ENCODE results near the gene ANXA4. TPM values are rescaled to one million over a fixed set of nuclear protein-coding genes. Genes with fewer than 3 reads are reported as not detected.

ANXA4 gene
- total RNA-seq, result 27.5 TPM
- long read RNA-seq, transcript ANXA4-201 (13 exons, 2,799 nt), result major isoform, 12 of 18 reads
- long read RNA-seq, partial matches to known transcripts, result 0 of 18 reads
- long read RNA-seq, other reads (novel, unspliced or antisense), result 6 of 18 reads

DNA sequence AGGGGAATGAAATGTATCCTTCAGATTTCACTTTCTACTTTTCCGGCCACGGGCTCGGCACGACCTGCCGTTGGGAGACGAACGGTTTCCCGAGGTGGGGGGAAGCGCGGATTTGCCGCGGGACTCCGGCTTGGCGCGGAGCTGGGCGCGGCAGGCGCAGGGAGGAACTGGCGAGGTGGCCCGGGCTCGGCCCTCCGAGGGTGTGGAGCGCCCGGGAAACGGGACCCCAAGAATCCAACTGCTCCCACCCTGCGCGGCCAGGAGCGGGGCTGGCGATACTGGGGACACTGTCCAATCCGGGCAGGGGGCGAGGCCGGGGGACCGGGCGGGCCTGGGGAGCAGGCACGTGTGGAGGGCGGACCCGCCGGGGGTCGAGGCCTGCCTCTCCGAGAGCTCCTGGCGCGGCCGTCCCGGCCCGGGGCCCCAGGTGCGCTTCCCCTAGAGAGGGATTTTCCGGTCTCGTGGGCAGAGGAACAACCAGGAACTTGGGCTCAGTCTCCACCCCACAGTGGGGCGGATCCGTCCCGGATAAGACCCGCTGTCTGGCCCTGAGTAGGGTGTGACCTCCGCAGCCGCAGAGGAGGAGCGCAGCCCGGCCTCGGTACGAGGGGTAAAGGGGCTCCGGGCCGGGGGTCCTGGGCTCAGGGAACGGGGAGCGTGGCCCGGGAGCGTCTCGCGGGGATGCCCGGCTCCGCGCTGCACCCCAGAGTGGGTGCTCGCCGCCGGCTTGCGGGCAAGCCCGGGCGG, at the start of gene ANXA4:
Gene ANXA4 (plus strand): TSS at position 560 of the 747 bp plus-strand sequence. CDS start 39,432 bp downstream, outside the sequence.
- ATAC-seq, result peak; percentile 95
- peak; percentile 89 for DNase-seq (ENCODE audit: missing footprints)
- intact Hi-C loops (cut with DNase I), result loop anchor here (5.0 kb wide), 1 partner anchor 76 kb away; no protein-coding TSS in a partner anchor

DNA sequence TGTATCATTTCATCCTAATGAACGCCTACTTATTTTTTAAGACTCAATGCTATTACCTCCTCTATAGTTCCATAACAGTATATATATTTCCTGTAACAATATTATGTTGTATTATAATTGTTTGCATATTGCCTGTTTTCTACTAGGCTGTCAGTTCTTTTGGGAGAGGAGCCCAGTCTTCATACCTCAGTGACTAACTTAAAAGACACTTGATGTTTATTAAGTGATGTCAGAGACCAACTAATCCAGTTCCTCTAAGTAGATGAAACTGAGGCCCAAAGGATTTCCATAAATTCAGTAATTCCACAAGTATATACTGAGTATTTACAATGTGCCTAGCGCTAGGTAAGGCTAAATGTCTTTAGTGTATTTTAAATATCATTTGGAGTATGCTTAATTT, 49.5 kb upstream of the ANXA4 start:
- intact Hi-C loops (cut with DNase I), result no loop called here
- DNase-seq (ENCODE audit: missing footprints), result no peak
- ATAC-seq, result no peak

DNA sequence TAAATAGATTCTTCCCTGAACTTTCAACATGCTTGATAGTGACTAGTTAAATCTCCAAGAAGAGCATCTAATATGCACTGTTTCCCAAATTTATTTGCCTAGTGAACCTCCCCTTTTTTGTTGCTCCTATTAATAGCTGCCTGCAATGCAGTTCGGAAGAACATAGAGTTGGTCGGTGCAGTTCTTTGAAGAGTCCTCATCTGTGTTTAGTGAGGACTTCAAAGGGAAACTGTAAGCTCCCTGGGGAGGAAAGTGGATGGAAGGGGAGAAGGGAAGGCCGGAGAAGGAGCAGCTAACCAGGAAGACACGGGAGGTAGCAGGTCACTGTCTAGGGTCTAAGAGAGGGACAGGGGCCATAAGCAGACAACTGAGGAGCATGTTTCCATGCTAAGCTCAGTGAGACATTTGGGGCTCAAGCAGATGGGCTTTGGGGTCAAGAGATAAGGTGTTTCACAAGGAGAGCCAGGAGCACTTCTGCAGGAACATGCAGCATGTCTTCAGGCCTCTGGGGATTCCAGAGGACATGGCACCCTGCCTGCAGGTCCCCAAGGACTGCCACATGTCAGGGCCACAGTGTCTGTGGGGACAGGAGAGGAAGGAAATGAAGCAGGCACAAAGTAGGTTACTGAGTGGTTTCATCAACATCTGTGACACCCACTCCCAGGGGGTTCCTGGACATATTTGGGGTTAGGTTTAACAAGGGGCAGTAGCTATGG, 48.7 kb upstream of the ANXA4 start:
- DNase-seq (ENCODE audit: missing footprints) (no peak), ATAC-seq (no peak)
- intact Hi-C loops (cut with DNase I), result no loop called here

DNA sequence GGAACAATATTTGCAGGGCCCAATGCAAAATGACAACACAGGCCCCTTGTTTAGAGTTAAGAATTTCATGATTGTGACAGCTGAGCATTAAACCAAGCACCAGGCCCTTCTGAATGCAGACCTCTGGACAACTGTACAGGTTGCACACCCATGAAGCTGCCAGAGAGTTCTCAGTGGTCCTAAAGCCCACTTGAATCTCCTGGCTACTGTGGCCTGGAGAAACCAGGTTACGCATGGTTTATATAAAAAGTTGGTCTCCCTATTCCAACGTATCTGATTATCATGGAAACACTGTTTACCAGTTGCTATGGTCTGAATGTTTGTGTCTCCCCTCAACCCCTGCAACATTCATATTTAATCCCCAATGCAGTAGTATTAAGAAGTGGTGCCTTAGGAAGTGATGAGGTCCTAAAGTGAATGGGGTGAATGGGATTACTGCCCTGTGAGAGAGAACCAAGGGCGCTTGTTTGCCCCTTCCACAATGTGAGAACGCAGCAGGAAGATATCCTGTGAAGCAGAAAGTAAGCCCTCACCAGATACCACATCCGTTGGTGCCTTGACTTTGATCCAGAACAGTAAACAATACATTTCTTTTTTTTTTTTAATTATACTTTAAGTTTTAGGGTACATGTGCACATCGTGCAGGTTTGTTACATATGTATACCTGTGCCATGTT, 48.0 kb upstream of the ANXA4 start:
- intact Hi-C loops (cut with DNase I), result no loop called here

DNA sequence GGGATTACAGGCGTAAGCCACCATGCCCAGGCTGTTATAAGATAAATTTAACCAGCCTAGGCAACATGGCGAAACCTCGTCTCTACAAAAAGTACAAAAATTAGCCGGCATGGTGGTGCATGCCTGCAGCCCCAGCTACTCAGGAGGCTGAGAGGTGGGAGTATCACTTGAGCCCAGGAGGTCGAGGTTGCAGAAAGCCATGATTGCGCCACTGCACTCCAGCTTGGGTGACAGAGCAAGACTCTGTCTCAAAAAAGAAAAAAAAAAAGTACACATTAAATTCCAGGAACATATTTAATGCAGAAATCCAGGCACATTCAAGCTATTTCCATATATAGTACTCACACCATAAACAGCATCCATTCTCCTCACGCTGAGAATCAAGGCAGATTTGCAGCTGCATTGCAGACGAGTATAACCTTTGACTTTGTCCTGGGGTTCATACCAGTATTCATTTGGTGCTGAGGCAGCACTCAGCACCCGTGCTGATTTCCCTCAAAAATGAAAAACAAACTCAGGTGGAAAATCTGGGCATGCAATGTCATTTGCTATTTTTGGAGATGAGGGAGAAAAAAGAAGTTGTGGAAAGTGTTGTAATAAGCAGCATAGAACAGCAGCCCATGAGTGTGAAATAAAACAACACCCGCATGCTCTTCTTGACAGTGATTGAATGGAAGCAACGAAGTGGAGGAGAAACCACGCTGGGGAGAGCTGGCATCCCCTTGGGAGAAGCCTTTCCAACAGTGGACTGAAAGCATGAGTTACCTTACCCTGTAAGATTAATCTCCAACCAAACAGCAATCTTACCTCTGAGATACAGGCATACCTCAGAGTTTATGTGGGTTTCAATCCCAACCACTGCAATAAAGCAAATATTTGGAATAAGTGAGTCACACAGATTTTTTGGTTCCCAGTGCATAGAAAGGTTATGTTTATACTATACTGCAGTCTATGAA, 46.8 kb upstream of the ANXA4 start:
- ATAC-seq (no peak), DNase-seq (ENCODE audit: missing footprints) (no peak)
- intact Hi-C loops (cut with DNase I), result no loop called here

More for the DNA sequence above, 48.0 kb upstream of the ANXA4 start:
- DNase-seq (ENCODE audit: missing footprints), result no peak
- no peak for ATAC-seq

DNA sequence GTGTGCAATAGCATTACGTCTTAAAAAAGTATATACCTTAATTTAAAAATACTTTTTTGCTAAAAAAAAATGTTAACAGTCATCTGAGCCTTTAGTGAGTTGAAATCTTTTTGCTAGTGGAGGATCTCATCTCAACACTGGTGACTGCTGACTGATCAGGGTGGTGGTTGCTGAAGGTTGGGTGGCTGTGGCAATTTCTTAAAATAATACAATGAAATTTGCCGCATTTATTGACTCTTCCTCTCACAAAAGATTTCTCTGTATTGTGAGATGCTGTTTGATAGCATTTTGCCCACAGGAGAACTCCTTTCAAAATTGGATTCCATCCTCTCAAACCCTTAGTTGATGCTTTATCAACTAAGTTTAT, 46.1 kb upstream of the ANXA4 start:
- DNase-seq (ENCODE audit: missing footprints) (no peak), ATAC-seq (no peak)
- intact Hi-C loops (cut with DNase I), result no loop called here

DNA sequence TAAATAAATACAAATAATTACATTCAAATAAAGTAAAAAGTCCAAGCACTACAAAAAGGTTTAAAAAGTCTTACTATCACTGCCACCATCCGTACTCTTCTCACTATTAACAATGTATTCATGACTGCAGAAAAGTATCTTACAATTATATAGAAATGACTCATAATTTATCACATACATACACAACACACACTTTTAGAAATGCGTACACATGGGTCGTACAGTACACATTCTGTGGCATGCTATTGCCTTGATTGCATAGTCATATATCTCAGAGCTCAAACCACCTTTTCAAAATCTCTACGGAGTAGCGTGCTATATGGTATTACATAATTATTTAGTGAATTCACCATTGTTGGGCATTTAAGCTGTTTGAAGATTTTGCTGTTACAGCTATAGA, 41.6 kb upstream of the ANXA4 start:
- ATAC-seq (no peak), DNase-seq (ENCODE audit: missing footprints) (no peak)
- intact Hi-C loops (cut with DNase I), result no loop called here

DNA sequence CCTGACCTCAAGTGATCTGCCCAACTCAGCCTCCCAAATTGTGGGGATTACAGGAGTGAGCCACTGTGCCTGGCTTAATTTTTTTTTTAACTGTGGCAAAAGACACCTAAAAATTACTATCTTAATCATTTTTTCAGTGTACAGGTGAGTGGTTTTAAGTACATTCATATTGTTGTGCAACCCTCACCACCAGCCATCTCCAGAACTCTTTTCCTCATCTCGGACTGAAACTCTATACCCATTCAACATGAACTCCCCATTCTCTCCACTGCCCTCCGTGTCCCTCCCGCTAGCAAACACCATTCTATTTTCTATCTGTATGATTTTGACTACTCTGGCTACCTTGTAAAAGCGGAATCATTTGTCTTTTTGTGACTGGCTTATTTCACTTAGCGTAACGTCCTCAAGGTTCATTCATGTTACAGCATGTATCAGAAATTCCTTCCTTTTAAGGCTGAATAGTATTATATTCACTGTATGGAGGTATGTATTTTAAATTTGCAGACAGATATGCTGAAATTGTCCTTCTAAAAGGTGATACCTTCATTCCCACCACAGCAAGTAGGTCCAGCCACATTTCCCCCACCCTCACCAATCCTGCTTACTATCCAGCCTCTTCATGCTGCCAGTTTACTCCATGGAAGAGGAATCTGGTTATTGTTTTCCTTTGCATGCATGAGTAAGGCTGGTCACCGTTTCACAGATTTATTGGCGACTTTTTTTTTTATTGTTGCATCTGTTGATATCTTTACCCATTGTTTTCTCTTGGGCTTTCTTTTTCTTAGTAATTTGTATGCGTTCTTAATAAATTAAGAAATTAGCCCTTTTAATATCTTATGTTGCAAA, 40.6 kb upstream of the ANXA4 start:
- DNase-seq (ENCODE audit: missing footprints) (no peak), ATAC-seq (no peak)
- intact Hi-C loops (cut with DNase I), result no loop called here

DNA sequence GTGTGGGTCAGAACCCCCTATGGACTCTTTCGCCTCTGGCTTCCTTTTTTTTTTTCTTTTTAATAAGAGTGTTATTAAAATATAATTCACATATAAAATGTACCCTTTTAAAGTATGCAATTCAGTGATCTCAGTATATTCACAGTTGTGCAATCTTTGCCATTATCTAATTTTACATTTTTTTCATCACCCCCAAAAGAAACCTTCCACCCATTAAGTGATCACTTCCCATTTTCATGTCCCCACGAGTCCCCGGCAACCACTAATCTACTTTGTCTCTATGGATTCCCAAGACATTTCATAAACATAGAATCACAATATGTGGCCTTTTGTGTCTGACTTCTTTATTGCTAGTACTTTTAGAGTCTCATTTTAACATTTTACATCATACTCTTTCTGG, 38.7 kb upstream of the ANXA4 start:
- intact Hi-C loops (cut with DNase I), result no loop called here
- ATAC-seq (no peak), DNase-seq (ENCODE audit: missing footprints) (no peak)

DNA sequence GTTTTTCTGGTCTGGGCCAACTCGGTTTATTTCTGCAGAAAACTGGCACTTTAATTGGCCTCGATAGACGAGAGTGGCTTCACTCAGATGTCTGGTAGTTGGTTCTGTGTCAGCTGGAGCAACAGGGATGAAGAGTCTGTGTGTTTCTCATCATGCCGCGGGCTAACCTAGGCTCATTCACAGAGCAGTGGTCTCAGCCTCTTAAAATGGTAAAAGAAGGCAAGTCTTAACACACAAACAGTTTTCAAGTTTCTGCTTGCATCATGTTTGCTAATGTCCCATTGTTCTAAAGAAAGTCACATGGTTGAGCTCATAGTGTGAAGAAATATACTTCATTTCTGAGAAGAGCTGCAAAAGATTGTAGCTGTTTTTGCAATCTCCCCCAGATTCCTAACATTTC, 37.5 kb upstream of the ANXA4 start:
- intact Hi-C loops (cut with DNase I), result no loop called here
- DNase-seq (ENCODE audit: missing footprints) (no peak), ATAC-seq (no peak)

DNA sequence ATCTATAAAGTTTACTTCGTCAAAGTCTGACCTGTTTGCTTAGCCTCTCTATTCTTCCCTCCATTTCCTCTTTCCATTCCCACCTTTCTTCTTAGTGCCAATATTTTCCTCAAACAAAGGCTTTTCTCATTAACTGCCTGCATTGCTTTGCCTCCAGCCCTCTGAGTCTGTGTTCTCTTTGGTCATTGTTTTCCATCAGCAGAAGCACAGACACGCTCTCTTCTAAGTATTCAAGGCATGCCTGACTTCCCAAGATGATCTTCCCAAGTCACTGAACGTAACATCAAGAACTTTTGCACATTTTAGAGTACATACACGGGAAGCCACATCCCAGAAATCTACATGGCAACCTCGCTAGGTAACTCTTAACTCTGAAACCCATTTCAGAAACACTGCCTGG, 32.6 kb upstream of the ANXA4 start:
- intact Hi-C loops (cut with DNase I), result no loop called here
- ATAC-seq (no peak), DNase-seq (ENCODE audit: missing footprints) (no peak)

DNA sequence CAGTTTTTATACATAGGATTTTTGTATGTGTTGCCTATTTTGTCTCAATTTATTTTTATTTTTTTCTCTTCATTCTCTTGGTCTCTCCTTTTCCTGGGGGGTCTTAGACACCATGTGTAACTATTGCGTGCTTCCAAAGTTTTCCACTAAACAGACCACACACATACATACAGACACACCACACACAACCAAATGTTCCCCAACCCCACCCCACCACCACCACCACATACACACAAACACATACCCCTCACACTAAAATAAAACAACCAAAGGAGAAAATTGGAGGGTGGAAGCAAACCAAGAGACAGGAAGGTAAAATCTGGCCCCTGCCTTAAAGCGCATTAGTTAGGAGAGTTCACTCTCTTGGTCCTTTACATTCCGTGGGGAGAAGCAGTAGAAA, 30.0 kb upstream of the ANXA4 start:
- DNase-seq (ENCODE audit: missing footprints) (no peak), ATAC-seq (no peak)
- intact Hi-C loops (cut with DNase I), result loop anchor here (5.0 kb wide), 1 partner anchor 70 kb away; the partner anchor contains the start of gene AAK1

DNA sequence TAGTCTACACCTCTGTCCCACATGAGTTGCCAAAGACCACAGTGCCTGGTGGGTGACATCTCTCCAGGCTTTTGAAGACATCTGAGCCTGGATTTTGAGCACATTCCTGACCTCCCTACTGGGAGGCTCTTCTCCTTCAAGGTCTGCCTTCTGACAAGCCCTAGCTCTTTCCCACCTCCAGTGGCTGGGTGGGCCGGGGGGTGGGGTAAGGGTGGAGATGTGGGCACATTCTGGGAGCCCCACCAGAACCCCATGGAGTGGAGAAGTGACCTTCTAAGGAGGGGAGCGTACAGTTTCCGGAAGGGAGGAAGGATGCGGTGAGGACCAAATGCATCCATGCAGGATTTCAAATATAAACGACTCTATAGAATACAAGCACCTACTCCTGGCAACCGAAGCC, 27.9 kb upstream of the ANXA4 start:
- intact Hi-C loops (cut with DNase I), result loop anchor here (5.0 kb wide), 1 partner anchor 72 kb away; the partner anchor contains the start of gene AAK1
- DNase-seq (ENCODE audit: missing footprints) (no peak), ATAC-seq (peak; percentile 17)

DNA sequence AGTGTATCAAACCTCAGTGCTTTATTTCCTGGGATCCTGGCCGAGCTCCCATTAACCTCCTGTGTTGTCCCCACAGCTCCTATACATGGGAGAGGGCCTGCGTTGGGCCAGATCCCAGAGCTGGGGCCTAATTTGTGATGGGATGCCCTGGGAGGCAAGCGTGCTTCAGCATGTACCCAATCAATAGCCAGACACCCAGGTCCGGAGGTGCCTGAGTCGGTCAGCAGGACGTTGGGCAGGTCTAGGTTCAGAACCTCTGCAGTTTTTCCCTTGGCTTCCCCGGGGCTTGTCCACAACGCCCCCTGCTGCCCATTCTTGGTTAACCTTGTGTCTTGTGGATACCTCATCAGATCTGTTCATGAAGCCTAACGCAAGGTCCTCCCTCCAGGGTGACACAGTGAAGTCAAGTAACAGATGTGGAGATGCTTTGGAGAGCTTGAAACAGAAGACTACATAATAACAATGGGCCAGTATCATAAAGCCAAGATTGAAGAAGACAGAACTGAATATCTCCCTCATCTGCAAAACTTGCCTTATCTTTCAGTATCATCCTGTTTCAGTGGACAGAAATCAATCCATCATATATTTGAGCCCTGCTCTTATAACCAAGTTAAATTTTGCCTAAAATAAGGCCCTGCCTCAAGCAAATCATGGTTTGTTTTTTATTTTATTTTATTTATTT, 27.3 kb upstream of the ANXA4 start:
- intact Hi-C loops (cut with DNase I), result loop anchor here (5.0 kb wide), 1 partner anchor 72 kb away; the partner anchor contains the start of gene AAK1
- DNase-seq (ENCODE audit: missing footprints), result peak; percentile 86
- ATAC-seq, result peak; percentile 89

DNA sequence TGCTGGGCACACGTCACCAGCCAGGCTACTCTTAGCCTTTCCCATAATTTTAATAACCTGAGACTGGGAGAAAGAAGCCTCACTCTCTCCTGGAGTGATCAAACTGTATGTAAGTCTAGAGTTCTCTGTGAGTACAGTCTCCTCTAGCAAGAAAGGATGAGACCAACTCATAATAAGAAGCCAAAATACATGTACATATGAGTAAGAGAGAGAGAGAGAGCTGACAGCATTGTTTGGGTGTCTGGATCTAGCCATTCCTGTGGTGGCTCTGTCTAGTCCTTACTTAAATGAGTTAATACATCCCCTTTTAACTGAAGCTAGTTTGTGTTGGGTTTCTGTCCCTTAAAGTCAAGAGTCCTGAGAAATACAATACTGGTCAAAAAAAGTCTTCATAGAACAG, 26.0 kb upstream of the ANXA4 start:
- DNase-seq (ENCODE audit: missing footprints) (no peak), ATAC-seq (no peak)
- intact Hi-C loops (cut with DNase I), result no loop called here

DNA sequence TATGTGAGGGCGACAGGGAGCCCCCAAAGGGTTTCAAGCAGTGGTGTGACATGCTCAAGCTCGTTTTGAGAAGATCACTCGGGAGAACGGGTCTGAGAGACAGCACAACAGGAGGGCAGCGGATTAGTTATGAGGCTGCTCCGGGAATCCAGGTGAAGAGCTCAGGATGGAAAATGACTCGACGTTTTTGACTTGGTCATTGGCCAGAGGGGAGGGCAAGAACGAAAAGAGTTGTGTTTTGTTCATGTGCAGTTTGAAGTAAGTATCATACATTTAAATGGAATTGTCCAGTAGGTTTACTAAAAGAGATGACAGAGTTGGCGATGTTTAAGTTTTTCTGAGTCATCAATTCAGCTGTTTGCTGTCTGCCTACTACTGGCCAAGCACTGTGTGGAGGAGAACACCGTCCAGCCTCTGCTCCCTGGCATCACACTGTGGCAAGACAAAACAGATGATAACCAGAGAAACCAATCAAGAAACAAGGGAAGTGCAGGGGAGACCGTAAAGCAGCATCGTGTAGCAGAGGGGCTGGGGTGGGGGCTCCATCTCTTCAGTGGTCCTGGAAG, 25.3 kb upstream of the ANXA4 start:
- no peak for DNase-seq (ENCODE audit: missing footprints)
- ATAC-seq, result no peak
- intact Hi-C loops (cut with DNase I), result no loop called here

DNA sequence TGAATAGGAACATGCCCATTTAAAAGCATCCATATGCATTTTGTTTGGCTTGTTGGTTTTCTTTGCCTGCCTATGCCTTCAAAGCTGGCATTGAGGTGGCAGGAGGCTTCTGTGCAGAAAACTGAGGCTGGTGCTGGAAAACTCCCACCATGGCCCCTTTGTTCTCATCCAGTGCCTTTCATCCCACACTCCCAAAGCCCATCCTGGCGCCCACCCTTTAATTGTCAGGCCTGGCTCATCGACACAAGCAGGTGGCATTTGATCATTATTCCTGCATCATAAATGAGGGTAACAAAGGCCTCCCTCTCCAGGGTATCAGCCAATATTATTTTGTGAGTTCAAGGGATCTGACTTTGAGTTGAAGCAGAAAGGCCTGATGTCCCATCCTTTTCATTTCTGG, 24.7 kb upstream of the ANXA4 start:
- DNase-seq (ENCODE audit: missing footprints), result no peak
- ATAC-seq, result no peak
- intact Hi-C loops (cut with DNase I), result no loop called here
